ENCODE data around the gene CCIN. TPM values are rescaled to one million over a fixed set of nuclear protein-coding genes. Genes with fewer than 3 reads are reported as not detected.

CCIN gene
- total RNA-seq, 1 experiment from 2014 or later = 0.20 TPM

DNA sequence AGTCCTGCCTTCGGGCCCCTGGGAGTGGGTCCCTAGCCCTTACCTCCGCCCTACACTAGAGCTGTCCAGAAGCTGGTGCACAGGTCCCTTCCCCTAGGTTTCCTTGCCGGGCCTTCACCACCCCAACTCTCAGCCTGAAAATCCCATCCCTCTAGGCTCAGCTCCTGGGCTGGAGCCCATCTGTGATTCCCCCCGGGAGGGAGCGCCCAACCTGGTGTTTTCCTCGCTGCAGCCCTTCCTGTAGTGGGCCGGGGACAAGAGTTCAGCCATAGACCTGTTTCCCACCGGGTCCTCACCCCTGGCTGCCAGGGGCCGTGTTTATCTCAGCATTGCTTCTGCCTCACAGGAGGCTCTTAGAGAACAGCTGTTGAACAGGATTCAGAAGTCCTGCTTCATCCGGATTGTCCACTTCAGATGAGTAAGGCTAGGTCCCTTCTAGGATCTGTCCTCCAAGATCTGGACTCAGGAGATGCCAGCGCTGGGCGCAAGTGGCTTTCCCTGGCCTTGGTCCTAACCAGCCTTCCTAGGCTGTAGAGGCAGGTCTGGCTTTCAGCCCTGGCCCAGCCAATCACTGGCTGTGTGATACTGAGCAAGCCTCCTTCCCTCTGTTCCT lies 31.7 kb upstream of the CCIN start:
- ChIA-PET POLR2A (interaction anchor here (0.6 to 1.7 kb wide), 3 partner anchors 26 to 1010 kb away, joined by 3 to 7 read pairs (median 3); no protein-coding TSS in a partner anchor), CTCF (interaction anchor here (1.5 to 3.1 kb wide), 4 partner anchors 25 to 37 kb away, joined by 6 to 14 read pairs (median 7); no protein-coding TSS in a partner anchor)
- Mint-ChIP-seq H3K9me3 (no peaks in the 10 kb centered on the region), H3K36me3 (no peaks in the 10 kb centered on the region), H3K4me3 (peak overlapping the region; percentile 83), H3K4me1 (peaks cover 28% of the 10 kb centered on the region), H3K27ac (no peak overlapping the region), H3K27me3 (ENCODE audit: low read depth) (peaks cover 77% of the 10 kb centered on the region)
- peak; percentile 22 for DNase-seq (ENCODE audit: low spot score)
- no peak for TF ChIP-seq TP53 (CRISPR knock-in tag; IDR thresholded peaks at IDR 0.05)
- TF ChIP-seq ELF4 (CRISPR knock-in tag; IDR thresholded peaks at IDR 0.05; ENCODE audit: low read depth) = no peak
- TF ChIP-seq TEAD1 (CRISPR knock-in tag; IDR thresholded peaks at IDR 0.05) = no peak
- no peak for TF ChIP-seq ATF2 (CRISPR knock-in tag; IDR thresholded peaks at IDR 0.05; ENCODE audit: borderline replicate concordance, low read depth)
- TF ChIP-seq FOXP1 (CRISPR knock-in tag; IDR thresholded peaks at IDR 0.05; ENCODE audit: borderline replicate concordance) = no peak
- no peak for TF ChIP-seq ERG (CRISPR knock-in tag; IDR thresholded peaks at IDR 0.05)
- TF ChIP-seq CREB1 (CRISPR knock-in tag; IDR thresholded peaks at IDR 0.05) = no peak
- TF ChIP-seq E2F5 (CRISPR knock-in tag; IDR thresholded peaks at IDR 0.05) = no peak
- TF ChIP-seq, protein P1, sequence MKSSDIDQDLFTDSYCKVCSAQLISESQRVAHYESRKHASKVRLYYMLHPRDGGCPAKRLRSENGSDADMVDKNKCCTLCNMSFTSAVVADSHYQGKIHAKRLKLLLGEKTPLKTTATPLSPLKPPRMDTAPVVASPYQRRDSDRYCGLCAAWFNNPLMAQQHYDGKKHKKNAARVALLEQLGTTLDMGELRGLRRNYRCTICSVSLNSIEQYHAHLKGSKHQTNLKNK (CRISPR knock-in tag; IDR thresholded peaks at IDR 0.05) = no peak
- TF ChIP-seq ZNF671 (CRISPR knock-in tag; IDR thresholded peaks at IDR 0.05) = no peak
- no peak for TF ChIP-seq PRRX2 (CRISPR knock-in tag; IDR thresholded peaks at IDR 0.05)
- TF ChIP-seq ZNF232 (CRISPR knock-in tag; IDR thresholded peaks at IDR 0.05) = no peak
- no peak for TF ChIP-seq NR1H2 (CRISPR knock-in tag; IDR thresholded peaks at IDR 0.05)
- TF ChIP-seq SMAD3 (CRISPR knock-in tag; IDR thresholded peaks at IDR 0.05; ENCODE audit: borderline replicate concordance) = no peak
- TF ChIP-seq HMGXB4 (CRISPR knock-in tag; IDR thresholded peaks at IDR 0.05) = no peak
- no peak for TF ChIP-seq USF1 (CRISPR knock-in tag; IDR thresholded peaks at IDR 0.05)
- TF ChIP-seq, protein P2, sequence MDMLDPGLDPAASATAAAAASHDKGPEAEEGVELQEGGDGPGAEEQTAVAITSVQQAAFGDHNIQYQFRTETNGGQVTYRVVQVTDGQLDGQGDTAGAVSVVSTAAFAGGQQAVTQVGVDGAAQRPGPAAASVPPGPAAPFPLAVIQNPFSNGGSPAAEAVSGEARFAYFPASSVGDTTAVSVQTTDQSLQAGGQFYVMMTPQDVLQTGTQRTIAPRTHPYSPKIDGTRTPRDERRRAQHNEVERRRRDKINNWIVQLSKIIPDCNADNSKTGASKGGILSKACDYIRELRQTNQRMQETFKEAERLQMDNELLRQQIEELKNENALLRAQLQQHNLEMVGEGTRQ (CRISPR knock-in tag; IDR thresholded peaks at IDR 0.05) = no peak
- TF ChIP-seq SMAD4 (CRISPR knock-in tag; IDR thresholded peaks at IDR 0.05) = no peak
- TF ChIP-seq ATF3 (CRISPR knock-in tag; conservative IDR thresholded peaks at IDR 0.05) = no peak
- TF ChIP-seq, protein P3, sequence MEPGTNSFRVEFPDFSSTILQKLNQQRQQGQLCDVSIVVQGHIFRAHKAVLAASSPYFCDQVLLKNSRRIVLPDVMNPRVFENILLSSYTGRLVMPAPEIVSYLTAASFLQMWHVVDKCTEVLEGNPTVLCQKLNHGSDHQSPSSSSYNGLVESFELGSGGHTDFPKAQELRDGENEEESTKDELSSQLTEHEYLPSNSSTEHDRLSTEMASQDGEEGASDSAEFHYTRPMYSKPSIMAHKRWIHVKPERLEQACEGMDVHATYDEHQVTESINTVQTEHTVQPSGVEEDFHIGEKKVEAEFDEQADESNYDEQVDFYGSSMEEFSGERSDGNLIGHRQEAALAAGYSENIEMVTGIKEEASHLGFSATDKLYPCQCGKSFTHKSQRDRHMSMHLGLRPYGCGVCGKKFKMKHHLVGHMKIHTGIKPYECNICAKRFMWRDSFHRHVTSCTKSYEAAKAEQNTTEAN (CRISPR knock-in tag; IDR thresholded peaks at IDR 0.05) = no peak
- no peak for ATAC-seq
